Embryonic facial prominence (tissue), 1 donor: ENCODE measurements around the gene IGFBP6.

Source experiments
- DNase-seq: peaks from one replicate; pipeline ENCODE4 v3.0.0-alpha.2; 2016; ENCODE audit errors: extremely low spot score

IGFBP6 gene, protein sequence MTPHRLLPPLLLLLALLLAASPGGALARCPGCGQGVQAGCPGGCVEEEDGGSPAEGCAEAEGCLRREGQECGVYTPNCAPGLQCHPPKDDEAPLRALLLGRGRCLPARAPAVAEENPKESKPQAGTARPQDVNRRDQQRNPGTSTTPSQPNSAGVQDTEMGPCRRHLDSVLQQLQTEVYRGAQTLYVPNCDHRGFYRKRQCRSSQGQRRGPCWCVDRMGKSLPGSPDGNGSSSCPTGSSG

DNA sequence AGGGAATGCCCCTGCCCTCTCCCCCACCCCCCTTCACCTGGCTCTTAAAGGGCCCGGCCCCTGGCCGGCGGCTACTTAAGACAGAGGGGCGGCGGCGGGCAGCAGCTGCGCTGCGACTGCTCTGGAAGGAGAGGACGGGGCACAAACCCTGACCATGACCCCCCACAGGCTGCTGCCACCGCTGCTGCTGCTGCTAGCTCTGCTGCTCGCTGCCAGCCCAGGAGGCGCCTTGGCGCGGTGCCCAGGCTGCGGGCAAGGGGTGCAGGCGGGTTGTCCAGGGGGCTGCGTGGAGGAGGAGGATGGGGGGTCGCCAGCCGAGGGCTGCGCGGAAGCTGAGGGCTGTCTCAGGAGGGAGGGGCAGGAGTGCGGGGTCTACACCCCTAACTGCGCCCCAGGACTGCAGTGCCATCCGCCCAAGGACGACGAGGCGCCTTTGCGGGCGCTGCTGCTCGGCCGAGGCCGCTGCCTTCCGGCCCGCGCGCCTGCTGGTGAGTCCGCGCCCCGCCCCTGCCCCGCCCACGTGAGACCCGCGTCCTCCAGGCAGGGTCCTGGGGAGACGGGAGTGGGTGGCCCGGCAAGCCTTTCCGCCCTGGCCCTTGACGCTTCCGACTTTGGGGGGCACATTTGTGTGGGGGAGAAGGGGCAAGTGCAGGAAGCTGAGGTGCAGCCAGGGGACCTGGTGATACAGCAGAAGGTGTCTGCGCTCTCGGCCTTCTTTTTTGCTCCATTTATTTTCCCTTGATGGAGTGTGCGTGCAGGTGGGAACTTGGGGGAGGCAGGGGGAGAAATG lies at the start of gene IGFBP6:
TSS of gene IGFBP6 (plus strand) at position 104 of the 790 bp plus-strand sequence. CDS start at position 155, 51 bp downstream.
- no peak for DNase-seq

DNA sequence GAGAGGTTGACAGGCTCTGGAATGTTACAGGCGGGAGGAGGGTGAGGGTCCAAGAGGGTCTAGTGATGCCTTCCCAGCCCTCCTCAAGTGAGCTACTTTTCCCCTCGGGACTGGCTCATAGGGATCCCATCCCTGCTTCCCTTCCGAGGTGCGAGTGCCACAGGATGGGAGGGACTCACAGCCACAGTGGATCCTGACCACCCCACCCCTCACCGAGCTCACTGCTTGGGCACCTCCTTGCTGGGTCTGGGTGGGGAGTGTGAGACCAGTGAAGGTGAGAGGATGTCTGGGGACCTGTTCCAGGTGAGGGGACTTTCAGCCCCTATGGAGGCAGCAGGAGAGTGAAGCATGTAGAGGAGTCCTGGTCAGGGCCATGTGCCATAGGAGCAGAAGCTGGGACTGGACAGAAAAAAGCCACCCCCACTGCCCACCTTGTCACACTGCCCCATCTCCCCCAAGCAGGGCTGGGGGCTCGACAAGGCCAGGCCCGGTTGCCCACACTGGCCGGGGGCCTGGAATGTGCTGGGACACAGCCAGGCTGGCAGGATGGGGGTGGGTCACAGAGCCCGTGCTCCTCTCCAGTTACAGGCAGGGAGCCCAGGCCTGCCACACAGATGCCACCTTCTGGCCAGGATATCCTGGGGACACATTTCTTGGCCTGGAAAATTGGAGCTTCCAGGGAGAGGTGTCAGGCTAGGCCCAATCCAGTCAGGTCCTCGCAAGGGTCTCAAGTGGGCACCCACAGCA lies 49.3 kb upstream of the IGFBP6 start:
- DNase-seq = no peak

DNA sequence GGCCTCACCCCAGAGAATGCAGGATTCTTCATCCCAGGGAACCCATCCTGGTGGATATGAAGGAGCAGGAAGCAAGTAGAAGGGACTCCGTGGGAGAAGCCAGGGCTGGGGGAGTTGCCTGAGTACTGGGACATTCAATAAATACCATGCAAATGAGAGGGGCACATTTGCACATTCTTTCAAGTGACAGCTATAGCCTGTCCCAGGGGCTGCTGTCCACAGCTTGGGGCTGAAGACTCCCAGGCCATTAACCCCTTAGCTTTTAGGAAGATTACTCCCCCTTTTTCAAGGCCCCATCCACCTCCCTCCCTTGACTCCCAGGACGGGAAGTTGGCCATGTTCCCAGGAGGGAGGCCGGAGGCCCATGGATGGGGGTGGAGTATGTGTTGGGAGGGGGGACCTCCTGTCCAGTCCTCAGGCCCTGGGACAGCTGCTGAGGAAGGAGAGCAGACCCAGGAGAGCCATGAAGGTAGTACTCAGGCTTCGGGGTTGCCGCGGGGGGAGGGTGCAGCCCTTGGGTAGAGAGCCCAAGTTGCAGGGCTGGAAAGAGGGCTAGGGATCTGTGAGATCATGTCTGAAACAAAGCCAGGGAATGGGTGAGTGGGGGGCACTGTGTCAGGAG lies 48.6 kb upstream of the IGFBP6 start:
- DNase-seq = no peak

DNA sequence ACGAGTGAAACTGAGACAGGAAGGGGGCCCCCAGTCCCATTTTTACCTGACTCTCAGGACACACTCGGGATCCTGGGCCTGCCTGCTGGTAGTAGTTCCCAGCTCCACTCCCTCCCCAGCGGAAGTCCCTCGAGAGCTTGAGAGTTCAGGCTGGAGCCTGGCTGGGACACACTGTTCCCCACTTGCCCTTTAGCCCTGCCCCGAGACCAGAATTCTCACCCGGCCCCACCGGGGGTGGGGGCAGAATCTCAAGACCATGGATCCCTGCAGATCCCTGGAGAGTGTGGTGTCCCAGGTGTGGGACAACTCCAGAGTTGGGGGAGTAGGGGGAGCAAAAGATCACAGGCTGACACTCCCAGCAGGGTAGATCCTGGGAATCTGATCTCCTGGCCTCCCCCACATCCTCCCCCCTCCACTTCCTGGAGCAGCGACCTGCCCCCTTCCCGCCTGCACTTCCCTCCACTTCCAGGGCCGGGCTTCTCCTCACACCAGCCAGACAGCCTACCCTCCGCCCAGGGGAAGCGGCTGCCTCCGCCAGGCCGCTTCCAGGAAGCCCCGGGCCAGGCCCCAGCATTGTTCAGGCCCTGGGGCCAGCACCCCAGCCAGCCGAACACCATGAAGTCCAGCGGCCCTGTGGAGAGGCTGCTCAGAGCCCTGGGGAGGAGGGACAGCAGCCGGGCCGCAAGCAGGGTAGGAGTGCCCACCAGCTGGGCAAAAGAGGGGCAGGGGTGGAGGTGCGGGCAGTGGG lies 47.7 kb upstream of the IGFBP6 start, which contains the start of gene TNS2:
TSS of gene TNS2 (plus strand) at position 495 of the 748 bp plus-strand sequence. CDS start at position 616, 121 bp downstream.
- no peak for DNase-seq

DNA sequence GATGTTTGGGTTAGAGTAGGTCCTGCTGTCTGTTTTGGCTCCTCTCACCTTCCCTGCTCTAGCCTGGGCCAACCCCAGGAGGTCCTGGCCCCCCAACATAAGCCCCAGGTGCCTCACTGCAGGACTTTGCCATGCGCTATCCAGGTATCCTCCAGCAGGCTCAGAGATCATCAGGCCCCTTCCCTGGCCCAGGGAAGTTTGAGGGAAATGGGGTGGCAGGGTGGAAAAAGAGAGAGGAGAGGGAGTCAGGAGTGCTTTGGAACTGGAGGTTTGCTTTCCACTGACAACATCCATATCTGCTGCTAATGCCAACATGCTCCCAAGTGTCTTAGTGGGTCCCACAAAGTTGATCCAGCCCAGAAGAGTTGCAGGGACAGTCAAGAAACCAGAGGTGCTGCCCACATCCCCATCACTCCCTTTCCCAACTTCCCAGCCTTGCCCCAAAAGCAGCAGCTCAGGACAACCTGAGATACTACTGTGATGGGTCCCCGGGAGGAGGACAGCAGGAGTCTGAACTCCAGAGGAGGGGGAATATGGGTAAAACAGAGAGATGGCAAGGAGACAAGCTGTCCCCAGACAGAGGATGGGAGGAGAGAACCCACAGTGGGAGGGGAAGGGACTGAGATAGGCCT lies 46.9 kb upstream of the IGFBP6 start:
- no peak for DNase-seq

DNA sequence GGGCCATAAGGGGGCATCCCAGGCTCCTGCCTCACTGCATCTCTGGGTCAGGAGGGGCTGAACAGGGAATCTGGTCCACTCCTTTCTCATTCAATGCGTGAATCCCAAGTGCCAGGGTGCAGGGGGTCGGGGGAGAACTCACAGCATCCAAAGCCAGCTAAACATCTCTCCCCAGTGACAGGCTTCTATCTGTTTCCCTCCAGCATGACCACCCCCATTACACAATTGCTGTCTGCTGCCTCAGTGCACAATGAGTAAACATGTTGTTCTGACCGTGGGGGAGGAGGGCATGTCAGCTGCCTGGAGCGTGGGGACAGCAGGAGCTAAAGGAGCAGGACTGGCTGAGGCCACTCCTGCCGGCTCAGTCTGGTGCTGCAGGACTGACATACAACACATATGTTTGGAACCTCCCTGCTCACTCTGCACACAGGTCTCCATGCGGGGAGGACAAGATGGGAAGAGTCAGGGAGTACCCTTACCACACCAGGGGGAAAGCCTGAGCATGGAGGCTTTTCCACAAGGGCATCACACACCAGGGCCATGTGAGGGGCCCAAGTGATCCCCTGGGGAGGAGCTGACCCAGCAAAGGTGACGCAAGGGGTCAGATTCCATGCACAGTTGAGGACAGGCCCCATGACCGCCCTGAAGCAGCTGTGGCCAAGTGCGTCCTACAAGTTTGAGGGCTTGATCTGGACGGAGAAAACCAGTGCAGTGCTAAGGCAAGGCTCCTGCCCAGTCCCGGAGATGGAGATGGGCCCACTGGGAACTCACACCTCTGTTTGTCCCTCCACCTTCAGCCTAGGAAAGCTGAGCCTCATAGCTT lies 46.2 kb upstream of the IGFBP6 start:
- no peak for DNase-seq

DNA sequence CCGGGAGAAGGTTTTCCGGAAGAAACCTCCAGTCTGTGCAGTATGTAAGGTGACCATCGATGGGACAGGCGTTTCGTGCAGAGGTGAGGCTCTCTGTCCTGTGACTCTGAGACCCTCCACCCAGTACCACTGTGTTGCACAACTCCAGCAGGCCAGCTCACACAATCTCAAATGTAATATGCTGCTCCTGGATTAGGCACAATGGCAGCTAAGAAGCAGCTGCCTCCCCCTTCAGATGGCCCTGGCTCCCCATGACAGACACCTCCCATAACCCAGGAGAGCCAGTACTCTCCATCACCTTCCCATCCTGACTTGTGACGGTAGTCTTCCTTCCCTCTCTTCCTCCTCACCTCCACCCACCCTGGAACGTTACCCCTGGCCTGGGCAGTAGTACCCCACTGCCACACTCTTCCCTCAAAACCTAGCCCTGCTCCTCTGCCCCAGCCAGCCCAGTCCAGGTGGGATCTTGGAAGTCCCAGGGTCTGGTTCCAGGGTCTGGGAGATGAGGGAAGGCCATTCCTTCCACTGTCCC lies 45.5 kb upstream of the IGFBP6 start:
- DNase-seq = no peak

DNA sequence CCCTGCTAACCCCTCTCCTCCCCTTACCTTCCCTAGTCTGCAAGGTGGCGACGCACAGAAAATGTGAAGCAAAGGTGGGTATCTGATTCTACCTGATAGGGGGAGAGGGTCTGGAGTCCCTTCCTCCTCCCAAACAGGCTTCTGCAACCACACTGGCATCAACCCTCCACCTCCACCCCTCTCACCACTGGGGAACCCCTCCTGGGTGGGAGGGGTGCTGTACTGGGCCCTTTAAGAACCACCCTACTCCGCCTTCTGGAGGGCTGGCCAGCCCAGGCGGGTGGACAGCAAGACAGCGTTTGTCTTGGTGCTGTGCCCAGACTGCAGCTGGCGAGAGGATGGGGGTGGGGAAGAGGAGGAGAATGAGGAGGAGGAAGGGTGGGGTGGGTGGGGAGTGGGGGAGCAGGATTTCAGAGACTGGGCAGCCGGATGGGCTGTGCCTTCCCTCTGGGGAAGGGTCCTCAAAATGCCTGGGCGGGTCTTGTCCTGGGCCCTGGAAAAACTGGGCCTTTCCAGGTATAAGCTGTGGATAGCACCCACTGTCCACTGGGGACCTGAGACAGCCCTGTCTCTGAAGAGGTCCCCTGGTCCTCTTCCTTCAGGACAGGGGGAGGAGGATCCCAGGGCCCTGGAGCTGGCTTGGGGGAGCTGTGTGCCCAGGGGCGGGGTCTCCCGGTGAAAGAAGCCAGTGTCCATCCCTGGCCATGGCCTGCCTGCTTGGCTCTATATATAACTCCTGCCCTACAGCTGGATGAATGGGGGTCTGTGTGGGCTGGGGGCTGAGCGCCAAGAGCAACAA lies 44.8 kb upstream of the IGFBP6 start:
- no peak for DNase-seq

DNA sequence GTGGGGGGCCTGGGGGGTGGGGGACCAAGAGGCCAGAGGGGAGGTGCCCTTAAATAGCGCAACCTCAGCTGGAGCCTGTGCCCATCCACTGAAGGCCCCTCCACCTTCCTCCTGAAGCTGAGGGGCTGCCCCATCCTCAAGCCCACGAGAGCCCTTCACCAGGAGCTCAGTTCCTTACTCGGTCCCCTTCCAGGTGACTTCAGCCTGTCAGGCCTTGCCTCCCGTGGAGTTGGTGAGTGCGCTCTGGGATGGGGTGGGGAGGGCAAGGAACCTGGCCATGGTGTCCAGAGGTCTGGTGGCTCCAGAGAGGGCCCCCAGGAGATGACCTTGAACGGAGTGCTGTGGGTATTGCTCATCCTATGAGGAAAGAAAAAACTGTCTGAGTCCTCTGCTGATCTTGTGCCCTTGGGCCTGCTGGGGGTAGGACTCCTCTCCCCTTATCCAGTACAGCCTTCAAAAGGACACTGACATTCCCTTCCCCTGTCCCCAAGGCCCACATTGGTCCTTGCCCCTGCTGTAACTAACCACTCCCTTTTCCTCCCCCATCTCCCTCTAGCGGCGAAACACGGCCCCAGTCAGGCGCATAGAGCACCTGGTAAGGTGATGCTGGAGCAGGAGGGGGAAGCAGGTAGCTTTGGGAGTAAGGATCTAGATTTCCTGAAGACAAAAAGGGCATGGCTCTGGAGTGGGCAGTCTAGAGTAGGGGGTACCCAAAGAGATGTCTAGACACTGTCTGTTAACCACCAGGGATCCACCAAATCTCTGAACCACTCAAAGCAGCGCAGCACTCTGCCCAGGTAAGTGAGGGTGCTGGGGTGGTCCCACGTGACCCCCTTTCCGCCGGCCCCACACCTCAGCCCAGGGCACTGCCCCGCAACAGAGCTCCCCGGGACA lies 44.0 kb upstream of the IGFBP6 start:
- no peak for DNase-seq

DNA sequence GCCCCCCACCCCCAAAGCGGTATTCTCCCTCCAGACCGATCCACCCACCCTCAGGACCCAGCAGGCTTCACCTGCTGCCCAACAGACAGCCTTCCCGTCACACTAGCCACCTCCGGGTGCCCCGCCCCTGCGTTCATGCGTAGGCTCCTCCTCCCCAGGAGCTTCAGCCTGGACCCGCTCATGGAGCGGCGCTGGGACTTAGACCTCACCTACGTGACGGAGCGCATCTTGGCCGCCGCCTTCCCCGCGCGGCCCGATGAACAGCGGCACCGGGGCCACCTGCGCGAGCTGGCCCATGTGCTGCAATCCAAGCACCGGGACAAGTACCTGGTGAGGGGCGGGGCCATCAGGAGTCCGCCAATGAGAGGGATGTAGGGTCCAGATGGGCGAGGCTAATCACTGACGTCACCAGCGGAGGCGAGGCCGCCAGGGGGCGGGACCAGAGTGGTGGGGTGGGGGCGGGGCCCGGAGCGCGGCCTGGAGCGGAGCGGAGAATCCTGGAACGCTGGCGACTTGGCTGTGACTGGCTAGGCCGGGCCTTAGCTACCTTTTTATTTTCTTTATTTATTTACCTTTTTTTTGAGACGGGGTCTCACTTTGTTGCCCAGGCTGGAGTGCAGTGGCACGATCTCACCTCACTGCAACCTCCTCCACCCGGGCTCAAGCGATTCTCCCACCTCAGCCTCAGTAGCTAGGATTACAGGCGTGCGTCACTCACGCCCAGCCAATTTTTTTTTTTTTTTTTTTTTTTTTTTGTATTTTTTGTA lies 43.2 kb upstream of the IGFBP6 start:
- DNase-seq = peak; percentile 89

DNA sequence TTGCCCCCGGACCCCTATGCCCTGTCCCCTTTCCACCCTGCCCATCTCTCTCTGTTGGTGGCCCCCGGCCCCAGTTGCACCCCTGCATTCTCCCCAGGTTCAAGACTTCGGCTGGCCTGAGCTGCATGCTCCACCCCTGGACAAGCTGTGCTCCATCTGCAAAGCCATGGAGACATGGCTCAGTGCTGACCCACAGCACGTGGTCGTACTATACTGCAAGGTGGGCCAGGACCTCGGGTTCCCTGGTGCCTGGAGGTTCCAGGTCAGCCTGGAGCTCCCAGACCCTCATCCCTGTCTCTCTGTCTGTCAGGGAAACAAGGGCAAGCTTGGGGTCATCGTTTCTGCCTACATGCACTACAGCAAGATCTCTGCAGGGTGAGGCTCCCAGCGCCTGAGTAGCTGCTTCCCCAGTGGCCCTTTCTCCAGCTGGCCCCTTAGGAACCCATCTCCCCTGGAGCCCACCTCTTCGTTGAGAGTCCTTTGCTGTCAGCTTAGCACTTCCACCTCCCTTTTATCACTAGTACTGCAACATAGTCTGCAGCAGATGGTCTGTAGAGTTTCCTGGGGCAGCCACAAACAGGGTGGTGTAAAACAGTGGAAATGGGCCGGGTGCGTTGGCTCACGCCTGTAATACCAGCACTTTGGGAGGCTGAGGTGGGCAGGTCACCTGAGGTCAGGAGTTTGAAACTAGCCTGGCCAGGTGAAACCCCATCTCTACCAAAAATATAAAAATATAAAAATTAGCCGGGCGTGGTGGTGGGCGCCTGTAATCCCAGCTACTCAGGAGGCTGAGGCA lies 41.8 kb upstream of the IGFBP6 start:
- DNase-seq = no peak

DNA sequence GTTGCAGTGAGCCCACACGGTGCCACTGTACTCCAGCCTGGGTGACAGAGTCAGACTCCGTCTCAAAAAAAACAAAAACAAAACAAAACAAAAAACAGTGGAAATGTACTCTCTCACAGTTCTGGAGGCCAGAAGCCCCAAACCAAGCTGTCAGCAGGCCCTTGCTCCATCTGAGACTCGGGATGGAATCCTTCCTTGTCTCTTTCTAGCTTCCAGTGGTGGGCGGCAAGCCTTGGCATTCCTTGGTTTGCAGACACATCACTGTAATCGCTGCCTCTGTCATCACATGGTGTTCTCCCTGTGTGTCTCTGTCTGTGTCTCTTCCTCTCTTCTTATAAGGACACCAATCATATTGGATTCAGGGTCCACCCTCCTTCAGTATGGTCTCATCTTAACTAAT lies 41.2 kb upstream of the IGFBP6 start:
- DNase-seq = no peak

DNA sequence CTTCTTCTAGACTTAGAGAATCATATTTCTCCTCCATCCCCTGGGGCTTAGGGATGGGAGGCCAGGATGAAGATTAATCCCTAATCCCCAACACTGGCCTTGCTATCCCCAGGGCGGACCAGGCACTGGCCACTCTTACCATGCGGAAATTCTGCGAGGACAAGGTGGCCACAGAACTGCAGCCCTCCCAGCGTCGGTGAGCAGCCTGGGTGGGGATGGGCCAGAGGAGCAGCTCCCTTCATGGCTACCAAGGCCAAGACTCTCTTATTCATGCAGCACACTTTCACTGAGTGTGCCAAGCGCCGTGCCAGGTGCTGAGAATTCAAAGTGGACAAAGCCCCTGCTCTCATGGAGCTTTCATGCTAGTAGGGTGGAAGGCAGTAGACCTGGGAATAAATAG lies 40.6 kb upstream of the IGFBP6 start:
- no peak for DNase-seq

DNA sequence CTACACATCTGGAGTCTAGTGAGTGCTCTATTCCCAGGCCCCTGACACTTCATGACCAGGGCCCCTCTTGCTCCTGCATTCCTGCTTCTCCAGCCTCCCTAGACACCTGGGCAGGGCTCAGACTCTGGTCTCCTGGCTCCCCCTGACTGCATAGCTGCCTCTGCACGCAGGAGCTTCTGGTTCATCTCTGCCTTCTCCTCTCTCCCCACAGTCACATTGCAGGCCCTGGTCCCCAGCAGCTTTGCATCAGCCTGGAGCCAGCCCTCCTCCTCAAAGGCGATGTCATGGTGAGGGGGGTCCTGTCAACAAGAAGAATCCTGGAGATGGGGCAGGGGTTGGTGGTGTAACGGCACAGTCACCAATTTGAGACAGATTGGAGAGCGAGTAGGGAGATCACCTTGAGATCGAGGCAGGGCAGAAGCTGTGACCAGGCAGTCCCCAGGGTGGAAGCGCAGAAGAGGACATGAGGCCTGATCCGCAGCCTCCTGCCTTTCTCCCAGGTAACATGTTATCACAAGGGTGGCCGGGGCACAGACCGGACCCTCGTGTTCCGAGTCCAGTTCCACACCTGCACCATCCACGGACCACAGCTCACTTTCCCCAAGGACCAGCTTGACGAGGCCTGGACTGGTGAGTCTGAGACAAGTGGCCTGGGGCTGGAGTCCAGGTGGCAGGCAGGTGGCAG lies 39.5 kb upstream of the IGFBP6 start:
- no peak for DNase-seq

DNA sequence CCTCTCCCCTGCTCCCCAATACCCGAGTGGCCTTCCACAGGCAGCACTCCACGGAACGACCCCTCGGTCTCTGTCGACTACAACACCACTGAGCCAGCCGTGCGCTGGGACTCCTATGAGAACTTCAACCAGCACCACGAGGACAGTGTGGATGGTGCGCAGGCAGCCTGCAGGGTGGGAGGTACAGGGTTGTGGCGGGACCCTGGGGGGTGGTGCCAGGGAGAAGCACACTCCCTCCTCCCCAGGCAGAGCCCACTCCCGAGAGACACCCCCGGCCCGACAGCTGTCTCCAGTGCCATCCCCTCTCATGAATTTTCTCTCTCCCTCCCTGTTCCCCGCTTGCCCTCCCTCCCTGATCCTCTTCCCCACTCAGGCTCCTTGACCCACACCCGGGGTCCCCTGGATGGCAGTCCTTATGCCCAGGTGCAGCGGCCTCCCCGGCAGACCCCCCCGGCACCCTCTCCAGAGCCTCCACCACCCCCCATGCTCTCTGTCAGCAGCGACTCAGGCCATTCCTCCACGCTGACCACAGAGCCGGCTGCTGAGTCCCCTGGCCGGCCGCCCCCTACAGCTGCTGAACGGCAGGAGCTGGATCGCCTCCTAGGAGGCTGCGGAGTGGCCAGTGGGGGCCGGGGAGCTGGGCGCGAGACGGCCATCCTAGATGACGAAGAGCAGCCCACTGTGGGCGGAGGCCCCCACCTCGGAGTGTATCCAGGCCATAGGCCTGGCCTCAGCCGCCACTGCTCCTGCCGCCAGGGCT lies 38.6 kb upstream of the IGFBP6 start:
- DNase-seq = no peak
